Pancreas (tissue), 10 donors: ENCODE data around the gene CCDC40. TPM values are rescaled to one million over a fixed set of nuclear protein-coding genes. Genes with fewer than 3 reads are reported as not detected.

Source experiments
- ATAC-seq, 4 donors: fragments of 200-7000 bp; cut with Tn5 transposase; one replicate each; pipeline versions ENCODE4 v1.8.0 to v1.9.1; 2020; ENCODE audit warnings: mild to moderate bottlenecking in 4 of 4, moderate library complexity in 4 of 4
- DNase-seq, 6 donors: peaks; one replicate each; pipeline ENCODE4 v3.0.0-alpha.2; 2020
- FAIRE-seq: peaks from 2 replicates; lab custom pipeline; 2012; peaks lifted over from hg19 to GRCh38; lab: Jason Lieb, UNC
- H3K27ac ChIP-seq, 4 donors: fragments of 200-600 bp; sonication (generic); 1 replicate in 3 of 4; 2 replicates in 1 of 4; pipeline versions ENCODE4 v1.5.0 to v1.8.0; 2020
- H3K27me3 ChIP-seq, 4 donors: fragments of 200-600 bp; one replicate each; pipeline ENCODE4 v1.8.0; 2021
- H3K36me3 ChIP-seq, 3 donors: fragments of 200-600 bp; sonication (generic) in 1 of 3; one replicate each; pipeline versions ENCODE4 v1.5.0 to v1.8.0; 2020 to 2021
- H3K4me1 ChIP-seq, 3 donors: fragments of 200-600 bp; one replicate each; pipeline ENCODE4 v1.8.0; 2021
- H3K4me3 ChIP-seq, 4 donors: fragments of 200-600 bp; sonication (generic) in 2 of 4; one replicate each; pipeline versions ENCODE4 v1.5.0 to v1.8.0; 2020 to 2021
- H3K9me3 ChIP-seq, 4 donors: fragments of 200-600 bp; one replicate each; pipeline ENCODE4 v1.8.0; 2021
- CTCF ChIP-seq, 4 donors: fragments of 200-600 bp; sonication (generic) in 3 of 4; IDR thresholded peaks; one replicate each; pipeline versions ENCODE4 v1.5.0 to v1.8.0; 2021; ENCODE audit warnings: antibody characterized with exemption in 4 of 4
- WGBS, 2 donors: extraction: QIAGEN DNeasy Blood & Tissue Kit; methylation state at CpG; one replicate each; pipeline ENCODE4 v1.1.7; 2013; 5-methylcytosine and 5-hydroxymethylcytosine counted together
- intact Hi-C, 3 donors: fragments of 100-400 bp; cut with DNase I; formaldehyde crosslinking; loops; one replicate each; pipeline versions ENCODE4 v1.11.1 to v1.14.2; 2022
- polyA plus RNA-seq, 2 donors: library from polyadenylated mRNA; stranded (reverse); fragments of 200-250 nt; gene quantifications; one replicate each; pipeline ENCODE4 v1.2.3, GENCODE V29; 2013
- total RNA-seq, 6 donors: library from RNA; stranded (reverse); fragmentation: NEBNext Ultra II Directional in 4 of 6; extraction: Animal tissue kit (Norgen Biotek cat#: 25700) in 4 of 6; gene quantifications; one replicate each; pipeline versions ENCODE4 v1.2.1 to v1.2.4, GENCODE V29; 2021 to 2023
- donor health status: healthy with polysubstance abuse.
- donor health status: DM: no; HTN: no; CAD: no; lungs with moderate emphysema.
- donor health status: DM: no; HTN: no; CAD: no.
- donor health status: control.
- donor health status: control.
- donor health status: Bipolar disorder and iron deficiency.
- donor health status: DM: yes; HTN: yes; CAD: no.
- donor health status: DM: no; HTN: no; CAD: no.
- donor health status: DM: no; HTN: no; CAD: no.
- donor health status: DM: yes; HTN: yes; CAD: no.

CCDC40 gene
- total and polyA plus RNA-seq, 8 donors: 1.9 to 12.3 (median 3.4) TPM

- no peaks in the 10 kb centered on the region for H3K4me1 ChIP-seq
- 71 to 73% methylated on average over 8 of the region's 8 CpGs for WGBS, 2 donors
- no peak overlapping the region for H3K4me3 ChIP-seq
- TF ChIP-seq CTCF (IDR thresholded peaks at IDR 0.05): no peak
- no peaks in the 10 kb centered on the region for H3K36me3 ChIP-seq
- no peaks in the 10 kb centered on the region for H3K27me3 ChIP-seq
- peak overlapping the region in 2 of 4 donors; percentile 6 to 44 for H3K27ac ChIP-seq
- intact Hi-C loops: loop anchor here in 1 of 3 donors (10.0 kb wide), 1 partner anchor 152 kb away; no protein-coding TSS in a partner anchor
- DNase-seq (no peak), FAIRE-seq (no peak), ATAC-seq (peak in 2 of 4 donors; percentile 69 to 79)
- H3K9me3 ChIP-seq: no peaks in the 10 kb centered on the region
These were observed 56.5 kb downstream of the CCDC40 start for GRCh38 chr17:80092959-80093358.

- intact Hi-C loops: loop anchor here in 1 of 3 donors (10.0 kb wide), 1 partner anchor 150 kb away; no protein-coding TSS in a partner anchor
- whole genome bisulfite sequencing, 2 donors: 82 to 85% methylated on average over 37 of the region's 37 CpGs
- DNase-seq (peak in 2 of 6 donors; percentile 13 to 59), ATAC-seq (no peak), FAIRE-seq (no peak)
- Histone ChIP-seq H3K4me3 (no peak overlapping the region), H3K36me3 (no peaks in the 10 kb centered on the region), H3K27me3 (no peaks in the 10 kb centered on the region), H3K27ac (no peak overlapping the region), H3K4me1 (no peaks in the 10 kb centered on the region), H3K9me3 (no peaks in the 10 kb centered on the region)
- no peak for TF ChIP-seq CTCF (IDR thresholded peaks at IDR 0.05)
These were observed 58.8 kb downstream of the CCDC40 start for GRCh38 chr17:80095038-80095843.

- Histone ChIP-seq H3K9me3 (no peaks in the 10 kb centered on the region), H3K27ac (no peak overlapping the region), H3K36me3 (no peaks in the 10 kb centered on the region), H3K27me3 (no peaks in the 10 kb centered on the region), H3K4me1 (peaks cover 0 to 4% (median 0%) of the 10 kb centered on the region in 3 donors), H3K4me3 (no peak overlapping the region)
- intact Hi-C loops: loop anchor here in 1 of 3 donors (10.0 kb wide), 1 partner anchor 149 kb away; no protein-coding TSS in a partner anchor
- WGBS, 2 donors: 72 to 79% methylated on average over 16 of the region's 16 CpGs
- no peak for TF ChIP-seq CTCF (IDR thresholded peaks at IDR 0.05)
- no peak for FAIRE-seq
- ATAC-seq: no peak
- peak in 2 of 6 donors; percentile 17 to 51 for DNase-seq
These were observed 59.5 kb downstream of the CCDC40 start for GRCh38 chr17:80095844-80096475.

- Histone ChIP-seq H3K9me3 (no peaks in the 10 kb centered on the region), H3K4me3 (no peak overlapping the region), H3K27ac (no peak overlapping the region), H3K27me3 (no peaks in the 10 kb centered on the region), H3K36me3 (no peaks in the 10 kb centered on the region), H3K4me1 (peaks cover 0 to 4% (median 0%) of the 10 kb centered on the region in 3 donors)
- no peak for TF ChIP-seq CTCF (IDR thresholded peaks at IDR 0.05)
- intact Hi-C loops: loop anchor here in 1 of 3 donors (10.0 kb wide), 1 partner anchor 148 kb away; no protein-coding TSS in a partner anchor
- 75 to 76% methylated on average over 12 of the region's 12 CpGs for WGBS, 2 donors
- ATAC-seq (no peak), FAIRE-seq (no peak), DNase-seq (peak in 1 of 6 donors; percentile 49)
These were observed 60.1 kb downstream of the CCDC40 start for GRCh38 chr17:80096561-80097021.
